ENCODE data around the gene SOHLH1.

- TF ChIP-seq CTCF (IDR thresholded peaks at IDR 0.05; ENCODE audit: low read length) (no peak), EZH2 (optimal IDR thresholded peaks at IDR 0.05; ENCODE audit: low read depth, low read length) (no peak)
These were observed 5.2 kb upstream of the SOHLH1 start for GRCh38 chr9:135704483-135704882.
